Measurements from ENCODE around the gene TMEM167B.

TMEM167B gene

GRCh38 chr1:109090196-109091077 is at the start of gene TMEM167B:
Gene TMEM167B (plus strand): TSS chr1:109090764. CDS start chr1:109090873, 109 bp downstream.
- no peak for TF ChIP-seq CTCF (conservative IDR thresholded peaks at IDR 0.05; ENCODE audit: low read depth, low read length)
- H3K27me3 ChIP-seq (ENCODE audit: insufficient read depth, low read depth): no peaks in the 10 kb centered on the region
- peak within 1 kb of the TSS; percentile 96 for H3K4me3 ChIP-seq (IDR thresholded peaks at IDR 0.05; ENCODE audit: insufficient read depth, low read depth, low read length)
- peak within 1 kb of the TSS; percentile 74 for H3K4me2 ChIP-seq
- H3K36me3 ChIP-seq (ENCODE audit: insufficient read depth): no peaks in the 10 kb centered on the region
- peak within 1 kb of the TSS; percentile 69 for H3K27ac ChIP-seq
- H4K20me1 ChIP-seq (ENCODE audit: insufficient read depth): no peaks in the 10 kb centered on the region
- H3K4me1 ChIP-seq (ENCODE audit: low read depth, poor library complexity, severe bottlenecking): peaks cover 12% of the 10 kb centered on the region
- H2AFZ ChIP-seq (ENCODE audit: low read depth): peak within 1 kb of the TSS; percentile 97
- H3K79me2 ChIP-seq (ENCODE audit: insufficient read depth, low read depth): peaks cover 25% of the 10 kb centered on the region
- H3K9ac ChIP-seq: peak within 1 kb of the TSS; percentile 67

GRCh38 chr1:109040989-109041620 is 49.5 kb upstream of the TMEM167B start:
- H3K79me2 ChIP-seq (ENCODE audit: insufficient read depth, low read depth): peaks cover 15% of the 10 kb centered on the region
- peaks cover 18% of the 10 kb centered on the region for H3K4me1 ChIP-seq (ENCODE audit: low read depth, poor library complexity, severe bottlenecking)
- peak overlapping the region; percentile 77 for H2AFZ ChIP-seq (ENCODE audit: low read depth)

GRCh38 chr1:109041621-109042468 is 48.7 kb upstream of the TMEM167B start, which contains the start of gene WDR47:
Gene WDR47 (minus strand): TSS chr1:109042102. CDS start chr1:109023512, 18,590 bp downstream.
- H3K4me1 ChIP-seq (ENCODE audit: low read depth, poor library complexity, severe bottlenecking): peaks cover 18% of the 10 kb centered on the region
- no peaks in the 10 kb centered on the region for H3K27me3 ChIP-seq (ENCODE audit: insufficient read depth, low read depth)
- H3K4me2 ChIP-seq: peak within 1 kb of the TSS; percentile 77
- peak within 1 kb of the TSS; percentile 66 for H3K9ac ChIP-seq
- peak within 1 kb of the TSS; percentile 78 for H2AFZ ChIP-seq (ENCODE audit: low read depth)
- no peaks in the 10 kb centered on the region for H4K20me1 ChIP-seq (ENCODE audit: insufficient read depth)
- H3K4me3 ChIP-seq (IDR thresholded peaks at IDR 0.05; ENCODE audit: insufficient read depth, low read depth, low read length): no peak within 1 kb of the TSS
- H3K27ac ChIP-seq: peak within 1 kb of the TSS; percentile 30
- H3K36me3 ChIP-seq (ENCODE audit: insufficient read depth): no peaks in the 10 kb centered on the region
- no peak for TF ChIP-seq CTCF (conservative IDR thresholded peaks at IDR 0.05; ENCODE audit: low read depth, low read length)
- peaks cover 15% of the 10 kb centered on the region for H3K79me2 ChIP-seq (ENCODE audit: insufficient read depth, low read depth)

More at GRCh38 chr1:109040989-109041620, 49.5 kb upstream of the TMEM167B start:
- H3K27me3 ChIP-seq (ENCODE audit: insufficient read depth, low read depth): no peaks in the 10 kb centered on the region
- peak overlapping the region; percentile 66 for H3K9ac ChIP-seq
- H3K36me3 ChIP-seq (ENCODE audit: insufficient read depth): no peaks in the 10 kb centered on the region
- H3K4me2 ChIP-seq: peak overlapping the region; percentile 77
- H4K20me1 ChIP-seq (ENCODE audit: insufficient read depth): no peaks in the 10 kb centered on the region
- H3K27ac ChIP-seq: peak overlapping the region; percentile 30
- no peak overlapping the region for H3K4me3 ChIP-seq (IDR thresholded peaks at IDR 0.05; ENCODE audit: insufficient read depth, low read depth, low read length)
- no peak for TF ChIP-seq CTCF (conservative IDR thresholded peaks at IDR 0.05; ENCODE audit: low read depth, low read length)

GRCh38 chr1:109045595-109045994 is 45.0 kb upstream of the TMEM167B start:
- TF ChIP-seq CTCF (conservative IDR thresholded peaks at IDR 0.05; ENCODE audit: low read depth, low read length): no peak
- no peak overlapping the region for H3K9ac ChIP-seq
- no peak overlapping the region for H3K27ac ChIP-seq
- no peak overlapping the region for H2AFZ ChIP-seq (ENCODE audit: low read depth)
- no peaks in the 10 kb centered on the region for H3K27me3 ChIP-seq (ENCODE audit: insufficient read depth, low read depth)
- H4K20me1 ChIP-seq (ENCODE audit: insufficient read depth): no peaks in the 10 kb centered on the region
- no peak overlapping the region for H3K4me2 ChIP-seq
- H3K4me1 ChIP-seq (ENCODE audit: low read depth, poor library complexity, severe bottlenecking): peaks cover 7% of the 10 kb centered on the region
- no peaks in the 10 kb centered on the region for H3K36me3 ChIP-seq (ENCODE audit: insufficient read depth)
- peaks cover 3% of the 10 kb centered on the region; the same call in 1 of the 2 replicates for H3K79me2 ChIP-seq (ENCODE audit: insufficient read depth, low read depth)
- no peak overlapping the region for H3K4me3 ChIP-seq (IDR thresholded peaks at IDR 0.05; ENCODE audit: insufficient read depth, low read depth, low read length)

All from KMS-11 (cell line).